ENCODE results near the gene TXN2.

TXN2 gene

GRCh38 chr22:36480941-36481392 lies 473 bp downstream of the TXN2 start:
- no peak for DNase-seq

DNA sequence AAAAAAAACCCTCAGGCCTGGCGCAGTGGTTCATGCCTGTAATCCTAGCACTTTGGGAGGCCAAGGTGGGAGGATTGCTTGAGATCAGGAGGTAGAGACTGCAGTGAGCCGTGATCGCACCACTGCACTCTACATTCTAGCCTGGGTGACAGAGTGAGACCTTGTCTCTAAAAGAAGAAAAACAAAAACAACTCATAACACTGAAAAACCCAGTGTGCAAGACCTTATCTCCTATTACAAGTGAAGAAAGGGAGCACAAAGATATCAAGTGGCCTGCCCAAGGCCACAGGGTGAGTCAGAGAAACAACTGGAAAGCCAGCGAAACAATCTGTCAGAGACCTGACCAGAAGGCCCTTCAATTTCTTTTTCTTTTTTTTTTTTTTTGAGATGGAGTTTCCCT lies 2.5 kb downstream of the TXN2 start:
- no peak for DNase-seq

DNA sequence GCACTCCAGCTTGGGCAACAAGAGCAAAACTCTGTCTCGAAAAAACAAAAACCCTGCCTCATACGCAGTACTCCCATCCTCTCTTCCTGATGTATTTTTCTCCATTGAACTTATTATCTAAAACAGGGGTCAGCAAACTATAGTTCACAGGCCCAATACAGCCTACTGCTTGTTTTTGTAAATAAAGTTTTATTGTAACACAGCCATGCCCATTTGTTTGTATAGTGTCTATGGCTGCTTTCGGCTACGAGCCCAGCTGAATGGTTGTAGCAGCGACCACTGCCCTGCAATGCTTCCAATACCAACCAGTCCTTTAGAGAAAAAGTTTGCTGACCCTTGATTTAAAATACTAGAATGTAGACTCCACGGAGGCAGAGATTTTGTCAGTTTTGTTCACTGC lies 6.1 kb downstream of the TXN2 start:
- DNase-seq = no peak

DNA sequence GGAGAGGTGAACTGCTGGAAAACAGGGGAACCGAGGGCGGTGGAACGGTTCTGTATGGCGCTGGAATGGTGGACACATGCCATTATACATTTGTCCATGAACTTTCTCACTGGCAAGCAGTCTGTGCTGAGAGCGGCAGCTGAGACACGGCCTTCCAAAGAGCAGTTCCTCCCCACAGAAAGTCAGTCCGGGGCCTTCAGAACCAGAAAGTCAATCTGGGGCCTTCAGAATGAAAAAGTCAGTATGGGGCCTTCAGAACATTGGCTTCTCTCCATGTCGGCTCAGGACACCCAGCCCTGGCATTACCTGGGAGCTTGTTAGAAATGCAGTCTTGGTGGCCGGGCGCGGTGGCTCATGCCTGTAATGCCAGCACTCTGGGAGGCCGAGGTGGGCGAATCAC lies 8.8 kb downstream of the TXN2 start:
- DNase-seq = no peak

- peak; percentile 64 for DNase-seq
Observed at GRCh38 chr22:36471341-36471821, 10.1 kb downstream of the TXN2 start.

DNA sequence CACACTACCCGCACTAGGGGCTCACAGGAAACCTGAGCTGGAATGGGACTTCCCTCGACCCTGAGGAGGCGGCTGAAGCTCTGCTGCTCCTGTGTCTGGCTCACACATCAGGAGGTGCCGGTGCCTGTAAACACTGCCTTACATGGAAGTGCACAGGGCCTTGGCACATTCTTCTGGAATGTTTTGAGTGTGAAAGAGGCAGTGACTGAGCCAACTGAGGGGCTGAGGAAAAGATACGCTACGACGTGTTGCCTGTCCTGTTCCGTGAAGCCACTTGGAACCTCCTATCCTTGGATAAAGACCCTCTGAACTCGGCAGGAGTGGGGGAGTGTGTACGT lies 10.5 kb downstream of the TXN2 start:
- peak; percentile 52 for DNase-seq

DNA sequence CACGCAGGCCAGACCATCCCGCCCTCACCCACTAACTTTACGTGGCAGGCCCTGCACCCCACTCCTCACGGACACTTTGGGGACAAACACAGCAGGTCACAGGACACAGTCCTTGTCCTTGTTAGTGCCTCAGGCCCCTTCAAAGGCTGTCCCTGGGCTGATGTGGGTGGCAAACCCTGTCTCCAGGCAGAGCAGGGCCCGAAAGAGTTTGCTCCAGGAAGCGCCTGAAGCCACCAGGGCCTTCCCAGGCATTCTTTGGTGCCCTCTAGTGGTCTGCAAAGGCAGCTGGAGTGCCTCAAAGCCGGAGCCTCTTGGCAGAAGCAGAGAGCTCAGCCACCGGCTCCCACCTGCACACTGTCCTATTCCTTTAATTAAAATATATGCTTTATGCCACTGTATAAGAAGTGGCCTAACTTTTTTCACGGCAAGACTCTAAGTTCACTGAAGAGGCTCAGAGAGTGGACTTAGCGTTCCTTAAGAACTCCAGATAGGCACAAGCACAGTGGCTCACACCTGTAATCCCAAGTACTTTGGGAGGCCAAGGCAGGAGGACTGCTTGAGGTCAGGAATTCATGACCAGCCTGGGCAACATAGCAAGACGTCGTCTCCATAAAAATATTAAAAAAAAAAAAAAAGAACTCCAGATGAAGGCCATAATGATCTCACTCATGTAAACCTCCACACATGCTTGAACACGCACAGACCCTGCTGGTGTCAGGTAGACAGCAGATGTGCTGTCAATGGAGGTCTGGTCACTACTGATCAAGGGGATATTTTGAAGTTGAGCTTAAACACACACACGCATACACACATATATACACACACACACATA lies 11.1 kb downstream of the TXN2 start:
- DNase-seq = peak; percentile 84

- no peak for DNase-seq
Observed at GRCh38 chr22:36469094-36469710, 12.2 kb downstream of the TXN2 start.

DNA sequence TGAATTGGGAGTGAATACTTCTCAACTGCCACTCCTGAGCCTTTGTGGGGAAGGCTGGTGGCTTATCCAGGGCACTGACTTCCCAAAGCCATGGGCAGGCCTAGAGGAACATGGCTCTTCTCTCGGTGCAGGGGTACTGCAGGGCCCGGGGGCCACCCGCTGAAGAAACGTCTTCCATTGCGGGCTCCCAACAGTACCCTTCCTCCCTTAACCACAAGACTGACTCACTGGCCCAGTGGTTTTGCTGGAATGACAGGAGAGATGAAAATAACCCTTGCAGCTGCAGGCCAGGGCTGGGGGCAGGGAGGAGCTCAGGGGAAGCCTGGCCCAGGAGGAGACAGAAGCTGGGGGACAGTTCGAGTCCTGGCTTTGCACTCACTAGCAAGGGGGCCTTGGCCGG lies 13.5 kb downstream of the TXN2 start:
- DNase-seq = peak; percentile 98

DNA sequence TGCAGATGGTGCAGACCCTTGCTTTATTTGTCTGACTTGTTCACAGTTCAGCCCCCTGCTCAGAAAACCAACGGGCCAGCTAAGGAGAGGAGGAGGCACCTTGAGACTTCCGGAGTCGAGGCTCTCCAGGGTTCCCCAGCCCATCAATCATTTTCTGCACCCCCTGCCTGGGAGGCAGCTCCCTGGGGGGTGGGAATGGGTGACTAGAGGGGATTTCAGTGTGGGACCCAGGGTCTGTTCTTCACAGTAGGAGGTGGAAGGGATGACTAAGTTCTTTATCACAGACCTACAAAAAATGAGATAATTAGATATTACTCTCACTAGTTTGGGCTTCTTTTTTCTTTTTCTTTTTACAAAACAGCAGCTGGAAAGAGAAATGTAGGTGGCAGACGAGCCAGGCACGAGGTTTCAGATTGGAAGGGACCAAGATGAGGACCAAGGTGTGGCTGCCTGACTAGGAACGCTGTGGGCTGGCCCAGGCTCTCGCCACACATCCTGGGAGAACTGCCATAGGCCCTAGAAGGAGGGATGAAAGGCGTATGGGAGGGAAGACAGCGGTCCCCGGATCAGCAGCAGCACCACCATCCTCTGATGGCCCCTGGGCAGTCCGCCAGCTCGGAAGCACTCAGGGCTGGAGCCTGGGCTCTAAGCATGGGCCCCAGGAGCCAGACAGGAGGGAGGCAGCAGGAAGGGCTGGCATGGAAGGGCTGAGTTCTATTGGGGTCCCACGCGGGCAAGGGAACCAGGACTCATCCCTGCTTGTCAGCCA lies 14.2 kb downstream of the TXN2 start:
- DNase-seq = peak; percentile 88

DNA sequence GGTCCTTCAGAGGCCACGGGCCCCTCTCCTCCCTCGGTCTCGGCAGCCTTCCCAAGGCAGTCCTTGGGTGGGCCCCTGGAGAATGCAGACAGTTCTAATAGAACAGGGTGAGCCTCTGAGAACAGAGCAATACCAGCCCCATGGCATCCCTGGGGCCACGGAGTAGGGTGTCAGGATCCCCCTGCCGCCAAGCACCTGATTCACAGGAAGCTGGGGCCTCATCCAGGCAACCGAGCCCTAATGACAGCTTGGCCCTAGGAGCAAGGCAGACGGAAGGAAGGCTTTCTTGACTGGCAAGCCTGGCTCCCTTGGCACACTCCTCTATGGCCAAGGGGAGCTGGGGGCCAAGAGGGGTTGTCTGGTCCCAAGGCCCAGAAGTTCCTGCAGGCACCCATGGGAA lies 15.2 kb downstream of the TXN2 start:
- DNase-seq = no peak

- DNase-seq = peak; percentile 89
Observed at GRCh38 chr22:36465232-36466021, 16.0 kb downstream of the TXN2 start.

- DNase-seq = no peak
Observed at GRCh38 chr22:36464715-36465231, 16.7 kb downstream of the TXN2 start.

DNA sequence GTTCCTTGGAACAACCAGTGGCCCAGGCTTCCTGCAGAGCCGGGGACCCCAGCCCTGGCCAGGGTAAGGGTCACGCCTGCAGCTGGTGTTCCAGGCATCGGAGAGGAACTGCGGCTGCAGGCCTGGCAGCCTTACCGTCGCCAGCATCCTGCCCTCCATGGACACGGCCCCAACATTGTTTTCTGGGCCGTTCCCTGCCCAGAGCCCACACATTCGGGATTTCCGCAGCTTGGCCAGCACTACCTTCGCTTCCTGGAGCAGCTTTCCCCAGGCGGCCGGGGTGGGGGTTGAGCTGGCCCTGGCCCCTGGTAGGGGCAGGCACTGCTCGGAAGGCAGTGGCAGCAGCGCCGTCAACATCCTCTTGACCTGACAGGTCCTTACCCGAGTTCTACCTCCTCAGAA lies 17.7 kb downstream of the TXN2 start:
- no peak for DNase-seq

- DNase-seq = peak; percentile 93
Observed at GRCh38 chr22:36461665-36462649, 19.5 kb downstream of the TXN2 start.

GRCh38 chr22:36460202-36460601 lies 21.2 kb downstream of the TXN2 start:
- no peak for DNase-seq

- no peak for DNase-seq
Observed at GRCh38 chr22:36457688-36458450, 23.6 kb downstream of the TXN2 start.

DNA sequence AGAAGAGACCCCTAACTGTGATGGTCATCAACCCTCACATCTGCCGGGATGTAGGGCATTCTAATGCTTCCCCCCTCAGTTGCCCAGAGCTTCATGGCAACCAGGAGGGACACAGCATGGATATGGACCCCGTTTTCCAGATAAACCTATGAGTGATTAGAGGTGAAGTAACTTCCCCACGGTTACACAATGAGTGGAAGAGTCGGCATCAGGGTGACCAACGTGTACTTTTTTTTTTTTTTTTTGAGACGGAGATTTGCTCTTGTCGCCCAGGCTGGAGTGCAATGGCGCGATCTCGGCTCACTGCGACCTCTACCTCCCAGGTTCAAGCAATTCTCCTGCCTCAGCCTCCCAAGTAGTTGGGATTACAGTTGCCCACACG lies 25.0 kb downstream of the TXN2 start:
- DNase-seq = no peak

GRCh38 chr22:36455571-36456463 lies 25.6 kb downstream of the TXN2 start:
- no peak for DNase-seq

Data from fibroblast of skin of right quadriceps (primary cell).